OCI-LY3 (cell line): Measurements from ENCODE around the gene CGGBP1.

Experiments used
- CTCF ChIP-seq: fragments of 200-600, 300-600 bp; sonication (generic); IDR thresholded peaks from 2 replicates; pipeline ENCODE4 v1.5.1; 2014; ENCODE audit warnings: antibody characterized with exemption, low read length, low read depth
- EZH2phosphoT487 ChIP-seq: fragments of 200-600 bp; shearing (Covaris generic); IDR thresholded peaks from 2 replicates; pipeline ENCODE4 v1.6.1; 2018; ENCODE audit warnings: antibody characterized with exemption, mixed run types, low read depth

GRCh38 chr3:88090681-88091080 is 31.9 kb upstream of the CGGBP1 start:
- TF ChIP-seq CTCF (no peak), EZH2phosphoT487 (no peak)
